ACC112 (cell line): ENCODE results near the gene SLC16A2.

Source experiments
- H2AFZ ChIP-seq: fragments of 200-600 bp; sonication (generic); one replicate; pipeline ENCODE4 v1.6.0; 2017; ENCODE audit warnings: antibody characterized with exemption, low read length; ENCODE audit not compliant: unreplicated experiment
- H3K27ac ChIP-seq: fragments of 200-600 bp; sonication (generic); 2 replicates; pipeline ENCODE4 v1.5.1; 2014; ENCODE audit warnings: low read depth, mild to moderate bottlenecking, antibody characterized with exemption, low read length, moderate library complexity
- H3K27me3 ChIP-seq: fragments of 200-600 bp; sonication (generic); 2 replicates; pipeline ENCODE4 v1.6.1; 2014; ENCODE audit warnings: mild to moderate bottlenecking, antibody characterized with exemption, low read length, moderate library complexity, mixed read lengths; ENCODE audit not compliant: insufficient read depth
- H3K36me3 ChIP-seq: fragments of 200-600 bp; sonication (generic); 2 replicates; pipeline ENCODE4 v1.6.1; 2016; ENCODE audit warnings: mild to moderate bottlenecking, antibody characterized with exemption, low read length, moderate library complexity, mixed read lengths; ENCODE audit not compliant: insufficient read depth
- H3K4me1 ChIP-seq: fragments of 200-600 bp; sonication (generic); one replicate; pipeline ENCODE4 v1.6.1; 2016; ENCODE audit warnings: low read length, mixed read lengths; ENCODE audit not compliant: insufficient read depth, unreplicated experiment, control insufficient read depth
- H3K4me3 ChIP-seq: fragments of 200-600 bp; sonication (generic); 2 replicates; pipeline ENCODE4 v1.5.1; 2014; ENCODE audit warnings: mild to moderate bottlenecking, low read depth, low read length
- H3K79me2 ChIP-seq: fragments of 200-600 bp; sonication (generic); one replicate; pipeline ENCODE4 v1.6.0; 2016; ENCODE audit warnings: low read length; ENCODE audit not compliant: control insufficient read depth, unreplicated experiment, insufficient read depth

The SLC16A2 gene

DNA sequence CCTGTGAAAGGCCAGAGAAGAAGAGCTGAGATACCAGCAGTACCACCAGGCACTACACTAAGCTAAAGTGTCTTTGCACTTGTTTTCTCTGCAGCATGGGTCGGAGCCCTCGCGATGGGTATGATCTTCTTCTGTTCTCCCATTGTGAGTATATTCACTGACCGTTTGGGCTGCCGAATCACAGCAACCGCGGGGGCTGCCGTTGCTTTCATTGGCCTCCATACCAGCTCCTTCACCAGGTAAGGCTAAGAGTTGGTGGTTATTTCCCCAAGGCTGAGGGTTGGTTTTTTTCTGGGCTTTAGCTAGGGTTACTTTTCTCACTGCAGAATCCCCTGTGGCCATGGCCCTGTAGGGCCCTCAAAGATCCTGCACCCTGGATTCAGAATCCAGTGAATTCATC is 99.6 kb downstream of the SLC16A2 start:
- H3K27me3 ChIP-seq = no peaks in the 10 kb centered on the region
- no peaks in the 10 kb centered on the region for H3K36me3 ChIP-seq
- H3K4me1 ChIP-seq = peaks cover 13% of the 10 kb centered on the region
- no peak overlapping the region for H3K27ac ChIP-seq
- no peaks in the 10 kb centered on the region for H3K79me2 ChIP-seq
- H3K4me3 ChIP-seq = no peak overlapping the region
- H2AFZ ChIP-seq = no peak overlapping the region

DNA sequence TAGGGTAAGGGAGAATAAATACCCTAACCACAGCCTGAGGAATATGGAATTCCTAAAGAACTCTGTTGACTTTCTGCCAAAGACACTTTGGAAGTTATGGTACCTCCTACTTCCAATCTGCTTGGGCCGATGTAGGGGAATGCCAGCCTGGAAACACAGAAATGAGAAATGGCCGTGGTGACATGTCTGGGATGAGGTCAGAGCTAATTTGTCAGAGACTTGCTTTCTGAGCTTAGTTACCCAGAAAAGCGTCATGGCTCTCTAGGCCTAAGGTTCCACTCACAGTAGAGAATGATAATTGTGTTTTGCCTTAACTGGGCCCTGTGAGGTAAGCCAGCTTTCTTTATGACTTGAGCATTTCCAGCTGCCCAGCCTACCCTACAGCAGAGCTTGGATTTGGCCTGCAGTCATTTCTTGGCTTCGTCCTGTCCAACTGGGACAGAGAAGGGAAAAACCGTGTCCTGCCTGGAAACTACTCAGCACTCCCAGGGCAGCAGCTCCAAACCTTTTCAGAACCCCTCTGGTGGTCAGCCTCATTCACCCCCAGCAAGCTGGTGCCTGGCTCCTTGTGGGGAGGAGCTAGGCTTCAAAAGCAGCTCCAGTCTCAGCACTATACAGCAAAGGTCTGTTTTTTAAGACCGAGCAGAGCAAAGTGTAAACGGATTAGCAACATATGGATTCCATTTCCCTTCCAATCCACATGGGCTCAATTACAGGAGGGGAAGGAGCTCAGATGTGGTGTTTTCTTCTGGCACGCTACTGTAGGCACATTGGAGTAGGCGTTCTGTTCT is 100.9 kb downstream of the SLC16A2 start:
- Histone ChIP-seq H3K27me3 (no peaks in the 10 kb centered on the region), H3K79me2 (no peaks in the 10 kb centered on the region), H3K4me1 (peaks cover 19% of the 10 kb centered on the region), H3K4me3 (no peak overlapping the region), H3K27ac (no peak overlapping the region), H3K36me3 (no peaks in the 10 kb centered on the region), H2AFZ (no peak overlapping the region)

DNA sequence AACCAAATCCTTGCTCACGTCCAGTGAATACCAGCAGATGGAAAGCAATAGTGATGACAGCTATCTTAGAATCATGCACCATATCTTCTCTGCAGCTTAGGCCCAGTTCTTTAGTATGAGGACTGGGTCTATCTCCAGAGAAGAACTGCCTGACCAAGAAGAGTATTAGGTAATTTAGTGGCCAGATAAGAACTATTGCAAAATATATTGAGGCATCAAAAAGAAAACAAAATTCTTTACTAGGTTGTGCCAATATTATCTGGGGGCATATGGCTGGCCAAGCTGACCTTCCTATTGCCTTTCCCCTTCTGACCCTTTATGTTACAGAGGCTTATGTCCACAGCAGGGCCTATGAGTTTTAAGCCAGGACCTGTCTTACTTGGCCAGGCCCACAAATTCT is 101.9 kb downstream of the SLC16A2 start:
- Histone ChIP-seq H3K4me3 (no peak overlapping the region), H3K4me1 (peaks cover 19% of the 10 kb centered on the region), H3K79me2 (no peaks in the 10 kb centered on the region), H3K27ac (no peak overlapping the region), H3K36me3 (no peaks in the 10 kb centered on the region), H2AFZ (no peak overlapping the region), H3K27me3 (no peaks in the 10 kb centered on the region)

DNA sequence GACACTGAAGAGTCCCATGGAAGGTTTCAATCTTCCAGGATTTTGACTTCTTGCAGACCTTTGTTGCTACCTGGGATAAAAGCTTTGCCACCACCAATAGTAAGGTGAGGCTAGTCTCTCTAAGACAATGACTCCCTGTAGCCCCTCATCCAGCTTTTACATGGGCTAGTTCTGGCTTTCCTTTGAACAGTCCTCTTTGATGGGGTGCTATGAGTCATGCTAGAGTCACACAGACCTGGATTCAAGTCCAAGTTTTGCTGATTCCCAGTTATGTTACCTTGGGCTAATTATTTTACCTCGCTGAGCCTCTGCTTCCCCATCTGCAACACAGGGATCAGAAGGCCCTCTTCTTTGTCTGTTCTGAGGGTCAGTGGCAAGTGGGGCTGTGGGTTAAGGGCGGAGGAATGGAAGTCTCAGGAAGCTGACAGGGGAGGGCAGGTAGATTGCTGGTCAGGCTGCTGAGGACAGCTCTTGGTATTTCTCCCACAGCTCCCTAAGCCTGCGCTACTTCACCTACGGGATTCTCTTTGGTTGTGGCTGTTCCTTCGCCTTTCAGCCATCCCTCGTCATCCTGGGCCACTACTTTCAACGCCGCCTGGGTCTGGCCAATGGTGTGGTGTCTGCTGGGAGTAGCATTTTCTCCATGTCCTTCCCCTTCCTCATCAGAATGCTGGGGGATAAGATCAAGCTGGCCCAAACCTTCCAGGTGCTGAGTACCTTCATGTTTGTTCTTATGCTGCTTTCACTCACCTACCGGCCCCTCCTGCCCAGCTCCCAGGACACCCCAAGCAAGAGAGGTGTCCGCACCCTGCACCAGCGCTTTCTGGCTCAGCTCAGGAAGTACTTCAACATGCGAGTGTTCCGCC is 102.8 kb downstream of the SLC16A2 start:
- H3K4me3 ChIP-seq = no peak overlapping the region
- H3K36me3 ChIP-seq = no peaks in the 10 kb centered on the region
- H3K79me2 ChIP-seq = no peaks in the 10 kb centered on the region
- H3K27ac ChIP-seq = no peak overlapping the region
- no peaks in the 10 kb centered on the region for H3K27me3 ChIP-seq
- no peak overlapping the region for H2AFZ ChIP-seq
- H3K4me1 ChIP-seq = peaks cover 19% of the 10 kb centered on the region

DNA sequence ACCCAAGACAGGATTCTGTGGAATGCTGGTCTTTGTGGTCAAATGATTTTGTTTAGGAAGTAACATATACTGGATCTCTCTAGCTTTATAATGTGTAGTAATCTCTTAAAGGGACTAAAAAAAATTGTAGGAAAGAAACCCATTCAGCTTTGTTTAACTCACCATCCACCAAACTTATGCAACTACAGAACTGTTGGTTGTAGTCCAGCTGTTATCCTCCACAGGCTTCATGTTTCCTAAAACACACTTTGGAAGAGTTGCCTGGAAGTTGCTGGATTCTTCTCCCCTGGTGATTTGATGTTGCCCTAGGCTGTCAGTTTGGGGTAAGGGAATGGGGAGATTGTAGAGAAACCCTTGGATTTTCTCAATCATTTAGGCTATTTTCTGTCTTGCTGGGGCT is 103.8 kb downstream of the SLC16A2 start:
- Histone ChIP-seq H2AFZ (no peak overlapping the region), H3K27ac (no peak overlapping the region), H3K36me3 (no peaks in the 10 kb centered on the region), H3K4me3 (no peak overlapping the region), H3K27me3 (no peaks in the 10 kb centered on the region), H3K79me2 (no peaks in the 10 kb centered on the region), H3K4me1 (peaks cover 19% of the 10 kb centered on the region)

DNA sequence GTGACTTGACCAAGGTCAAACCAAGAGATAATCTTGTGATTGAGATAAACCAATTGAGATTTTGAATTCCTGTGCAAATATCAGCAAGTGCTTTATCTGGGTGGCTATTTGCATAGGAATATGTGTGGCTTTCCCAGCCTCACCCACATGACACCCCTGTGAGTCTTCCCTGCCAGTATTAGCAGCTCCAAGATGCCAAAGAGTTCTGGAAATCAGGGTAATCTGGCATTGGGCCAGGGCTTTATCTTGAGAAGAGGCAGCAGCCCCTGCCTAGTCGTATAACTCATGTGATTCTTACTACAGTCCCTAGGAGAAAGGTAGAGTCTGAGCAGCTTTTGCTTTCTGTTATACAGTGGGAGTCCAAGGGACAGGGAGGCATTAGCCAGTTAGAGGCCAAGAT is 105.5 kb downstream of the SLC16A2 start:
- H3K27me3 ChIP-seq = no peaks in the 10 kb centered on the region
- peaks cover 19% of the 10 kb centered on the region for H3K4me1 ChIP-seq
- H3K4me3 ChIP-seq = no peak overlapping the region
- H3K36me3 ChIP-seq = no peaks in the 10 kb centered on the region
- H2AFZ ChIP-seq = no peak overlapping the region
- H3K27ac ChIP-seq = no peak overlapping the region
- H3K79me2 ChIP-seq = no peaks in the 10 kb centered on the region

DNA sequence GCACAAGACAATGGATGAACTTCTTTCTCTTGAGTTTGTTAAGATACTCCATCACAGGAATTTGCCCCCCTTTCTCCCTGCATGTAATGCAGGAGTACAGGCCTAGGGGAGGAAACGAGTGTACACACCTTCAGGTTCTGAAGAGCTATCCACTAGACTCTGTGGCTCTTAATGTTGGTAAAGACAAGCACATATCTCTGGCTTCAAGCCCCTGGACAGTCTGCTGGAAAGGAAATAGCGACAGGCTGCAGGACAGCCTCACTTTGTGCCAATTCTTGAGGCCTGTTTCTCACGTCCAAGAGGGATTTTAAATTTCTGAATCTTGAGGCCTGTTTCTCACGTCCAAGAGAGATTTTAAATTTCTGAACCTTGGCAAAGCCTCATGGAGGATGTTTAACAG is 106.1 kb downstream of the SLC16A2 start:
- no peaks in the 10 kb centered on the region for H3K36me3 ChIP-seq
- no peak overlapping the region for H2AFZ ChIP-seq
- H3K27ac ChIP-seq = no peak overlapping the region
- no peaks in the 10 kb centered on the region for H3K27me3 ChIP-seq
- H3K4me3 ChIP-seq = no peak overlapping the region
- H3K4me1 ChIP-seq = peaks cover 19% of the 10 kb centered on the region
- H3K79me2 ChIP-seq = no peaks in the 10 kb centered on the region

DNA sequence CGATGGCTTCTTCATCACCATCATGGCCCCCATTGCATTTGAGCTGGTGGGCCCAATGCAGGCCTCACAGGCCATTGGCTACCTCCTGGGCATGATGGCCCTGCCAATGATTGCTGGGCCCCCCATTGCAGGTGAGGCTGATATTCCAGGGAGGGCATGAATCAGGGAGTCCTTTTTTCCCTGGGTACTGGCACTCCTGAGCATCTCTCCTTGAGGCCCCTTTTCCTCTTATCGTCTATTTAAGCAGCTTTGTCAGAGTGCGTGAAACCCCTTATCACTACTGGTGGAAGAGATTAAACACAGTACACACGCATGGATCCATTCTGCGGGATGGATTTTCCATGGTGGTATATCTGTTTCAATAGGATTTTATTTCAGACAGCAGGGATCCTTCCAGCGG is 108.0 kb downstream of the SLC16A2 start:
- Histone ChIP-seq H3K4me1 (peaks cover 8% of the 10 kb centered on the region), H3K27ac (no peak overlapping the region), H3K36me3 (no peaks in the 10 kb centered on the region), H3K79me2 (no peaks in the 10 kb centered on the region), H3K4me3 (no peak overlapping the region), H3K27me3 (no peaks in the 10 kb centered on the region), H2AFZ (no peak overlapping the region)

DNA sequence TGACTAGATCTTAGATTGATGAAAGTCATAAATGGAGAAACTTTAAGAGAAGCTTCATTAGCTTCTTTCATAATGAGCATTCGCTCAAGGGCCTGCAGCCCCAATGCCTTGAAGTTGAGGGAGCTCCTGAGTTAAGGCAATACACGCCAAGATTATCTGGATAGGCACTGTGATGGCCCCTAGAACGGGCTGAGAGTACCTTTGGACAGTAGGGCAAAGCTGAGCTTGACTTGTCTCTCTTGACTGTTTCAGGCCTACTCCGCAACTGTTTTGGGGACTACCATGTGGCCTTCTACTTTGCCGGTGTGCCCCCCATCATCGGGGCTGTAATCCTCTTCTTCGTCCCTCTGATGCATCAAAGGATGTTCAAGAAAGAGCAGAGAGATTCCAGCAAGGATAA is 109.8 kb downstream of the SLC16A2 start:
- Histone ChIP-seq H2AFZ (no peak overlapping the region), H3K4me3 (no peak overlapping the region), H3K79me2 (no peaks in the 10 kb centered on the region), H3K27me3 (no peaks in the 10 kb centered on the region), H3K27ac (no peak overlapping the region), H3K4me1 (peaks cover 14% of the 10 kb centered on the region), H3K36me3 (no peaks in the 10 kb centered on the region)

DNA sequence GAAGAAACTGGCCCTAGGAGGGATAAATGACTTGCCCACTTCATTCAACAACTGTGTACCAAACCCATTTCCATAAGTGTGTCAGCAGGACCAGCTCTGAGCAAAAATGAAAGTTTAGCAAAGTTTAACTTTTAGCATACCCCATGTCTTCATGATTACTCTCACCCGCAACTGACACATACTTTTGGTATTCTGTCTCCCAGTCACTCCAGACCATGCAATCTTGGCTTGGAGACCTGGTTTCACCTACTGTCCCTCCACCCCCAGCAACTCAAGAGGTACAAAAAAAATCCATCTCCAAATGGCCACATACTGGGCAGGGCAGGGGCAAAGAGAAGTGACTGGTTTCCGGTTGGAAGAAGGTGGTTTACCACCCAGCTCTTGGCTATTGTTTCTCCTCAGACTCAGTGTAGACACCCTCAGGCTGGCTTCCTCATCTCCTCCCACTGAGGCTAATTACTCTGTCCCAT is 113.3 kb downstream of the SLC16A2 start:
- Histone ChIP-seq H3K36me3 (no peaks in the 10 kb centered on the region), H3K4me1 (peaks cover 14% of the 10 kb centered on the region), H2AFZ (no peak overlapping the region), H3K27ac (no peak overlapping the region), H3K79me2 (no peaks in the 10 kb centered on the region), H3K27me3 (no peaks in the 10 kb centered on the region), H3K4me3 (peak overlapping the region; percentile 77; the same call in 1 of the 2 replicates)

DNA sequence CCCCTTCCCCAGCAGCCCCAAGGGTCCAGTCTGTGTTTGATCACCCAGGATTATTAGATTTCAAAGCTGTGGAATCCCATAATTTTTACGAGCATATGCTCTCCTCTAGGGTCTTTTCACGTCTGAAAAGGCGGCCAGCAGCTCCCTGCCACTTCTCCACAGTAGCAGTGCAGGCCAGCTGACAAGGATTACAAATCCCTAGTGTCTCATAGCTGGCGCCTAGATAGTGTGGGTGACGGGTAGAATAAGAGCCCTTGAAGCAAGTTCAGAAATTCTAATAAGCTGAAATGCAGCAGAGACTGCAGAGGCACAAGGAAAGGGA is 113.8 kb downstream of the SLC16A2 start:
- Histone ChIP-seq H3K4me3 (peak overlapping the region; percentile 77), H3K79me2 (no peaks in the 10 kb centered on the region), H3K27me3 (no peaks in the 10 kb centered on the region), H3K4me1 (peaks cover 14% of the 10 kb centered on the region), H2AFZ (no peak overlapping the region), H3K27ac (no peak overlapping the region), H3K36me3 (no peaks in the 10 kb centered on the region)
